NCI-H1417 (cell line): ENCODE data around the gene PGBD5.

Source experiments
- DNase-seq, 3 experiments: peaks; one replicate each; lab custom pipeline; 2025; lab: John Stamatoyannopoulos, UW

The PGBD5 gene

GRCh38 chr1:230322421-230322756, 103.7 kb downstream of the PGBD5 start:
- no peak for DNase-seq

GRCh38 chr1:230321741-230322420, 104.3 kb downstream of the PGBD5 start:
- no peak for DNase-seq

- DNase-seq, result no peak
Observed at GRCh38 chr1:230321341-230321740, 104.8 kb downstream of the PGBD5 start.

GRCh38 chr1:230320804-230321203, 105.3 kb downstream of the PGBD5 start:
- DNase-seq, result no peak

- DNase-seq, result no peak
Observed at GRCh38 chr1:230319014-230319747, 107.0 kb downstream of the PGBD5 start.

- DNase-seq, result no peak
Observed at GRCh38 chr1:230317823-230318819, 108.0 kb downstream of the PGBD5 start.

GRCh38 chr1:230316864-230317745, 109.0 kb downstream of the PGBD5 start:
- no peak for DNase-seq

GRCh38 chr1:230315099-230315498, 111.0 kb downstream of the PGBD5 start:
- no peak for DNase-seq

- DNase-seq, result no peak
Observed at GRCh38 chr1:230314142-230314470, 112.0 kb downstream of the PGBD5 start.

GRCh38 chr1:230313453-230314141, 112.5 kb downstream of the PGBD5 start:
- no peak for DNase-seq

- no peak for DNase-seq
Observed at GRCh38 chr1:230312676-230313075, 113.5 kb downstream of the PGBD5 start.

GRCh38 chr1:230310381-230311163, 115.6 kb downstream of the PGBD5 start:
- peak; percentile 63 to 88 (median 66) for DNase-seq

GRCh38 chr1:230309646-230310177, 116.4 kb downstream of the PGBD5 start:
- DNase-seq, result no peak

GRCh38 chr1:230308821-230309220, 117.3 kb downstream of the PGBD5 start:
- DNase-seq, result no peak

- DNase-seq, result peak in 2 of 3 experiments; percentile 8 to 10
Observed at GRCh38 chr1:230308039-230308438, 118.1 kb downstream of the PGBD5 start.

- no peak for DNase-seq
Observed at GRCh38 chr1:230307213-230307612, 118.9 kb downstream of the PGBD5 start.

- no peak for DNase-seq
Observed at GRCh38 chr1:230306169-230306568, 120.0 kb downstream of the PGBD5 start.

- DNase-seq, result peak in 2 of 3 experiments; percentile 31 to 69
Observed at GRCh38 chr1:230303822-230304221, 122.3 kb downstream of the PGBD5 start.

GRCh38 chr1:230303069-230303468, 123.1 kb downstream of the PGBD5 start:
- peak in 1 of 3 experiments; percentile 27 for DNase-seq

GRCh38 chr1:230301822-230302221, 124.3 kb downstream of the PGBD5 start:
- peak in 1 of 3 experiments; percentile 17 for DNase-seq
